ENCODE data around the gene ASB11. TPM values are rescaled to one million over a fixed set of nuclear protein-coding genes. Genes with fewer than 3 reads are reported as not detected.

The ASB11 gene
- polyA plus RNA-seq, 3 donors, result not detected

GRCh38 chrX:15301924-15302323 lies 13.5 kb downstream of the ASB11 start:
- Mint-ChIP-seq H3K4me1 (peaks cover 29% of the 10 kb centered on the region), H3K36me3 (no peaks in the 10 kb centered on the region)

More at GRCh38 chrX:15301924-15302323, 13.5 kb downstream of the ASB11 start:
- Mint-ChIP-seq H3K27ac (peak overlapping the region; percentile 69 to 84 (median 80)), H3K4me3 (no peak overlapping the region), H3K27me3 (ENCODE audit: low read depth in 3 of 3) (peaks cover 0 to 7% (median 0%) of the 10 kb centered on the region in 3 donors), H3K9me3 (peaks cover 0 to 4% (median 0%) of the 10 kb centered on the region in 7 donors)
- no peak overlapping the region for H3K4me3 ChIP-seq (replicated peaks in 1 of 3; ENCODE audit: low read depth in 2 of 3, low read length in 3 of 3)
- H3K36me3 ChIP-seq (replicated peaks in 1 of 2; ENCODE audit: control insufficient read depth in 1 of 2, insufficient read depth in 2 of 2, low read length in 2 of 2), result no peaks in the 10 kb centered on the region
- H3K9me3 ChIP-seq (replicated peaks in 1 of 2; ENCODE audit: control insufficient read depth in 1 of 2, insufficient read depth in 1 of 2, low read length in 2 of 2), result no peaks in the 10 kb centered on the region
- H3K79me2 ChIP-seq (ENCODE audit: insufficient read depth, low read length), result no peaks in the 10 kb centered on the region
- H2AFZ ChIP-seq (ENCODE audit: insufficient read depth, low read depth, low read length, poor library complexity, severe bottlenecking), result no peak overlapping the region
- peaks cover 24 to 26% of the 10 kb centered on the region in 2 donors for H3K4me1 ChIP-seq (ENCODE audit: control insufficient read depth in 1 of 2, insufficient read depth in 2 of 2, low read length in 2 of 2)
- no peaks in the 10 kb centered on the region for H4K20me1 ChIP-seq (ENCODE audit: insufficient read depth, low read length)
- intact Hi-C loops (cut with micrococcal nuclease), result loop anchor here in 1 of 2 donors (5.0 kb wide), 1 partner anchor 35 kb away; the partner anchor contains the start of gene PIGA
- peak overlapping the region; percentile 50 to 57 for H3K27ac ChIP-seq (ENCODE audit: low read depth in 1 of 2, low read length in 2 of 2)
- 0% methylated on average over 1 of the region's 4 CpGs for WGBS (ENCODE audit: insufficient coverage)
- peak; percentile 84 to 94 (median 87) for DNase-seq
- no peak overlapping the region for H3K4me2 ChIP-seq (replicated peaks; ENCODE audit: extremely low read depth, low read length, poor library complexity, severe bottlenecking)
- H3K27me3 ChIP-seq (ENCODE audit: control insufficient read depth in 2 of 2, insufficient read depth in 2 of 2, low read length in 2 of 2), result peaks cover 0 to 4% of the 10 kb centered on the region in 2 donors
- no peak for TF ChIP-seq CTCF (IDR thresholded peaks at IDR 0.05)
- H3K9ac ChIP-seq (ENCODE audit: insufficient read depth, low read length, poor library complexity, severe bottlenecking), result no peak overlapping the region
